OCI-LY1 (cell line): ENCODE results near the gene MAP4.

Source experiments
- EZH2 ChIP-seq: fragments of 200-600 bp; sonication (generic), shearing (Covaris generic); IDR thresholded peaks from 2 replicates; pipeline ENCODE4 v1.8.0; 2017; ENCODE audit warnings: borderline replicate concordance, mixed run types, mild to moderate bottlenecking, antibody characterized with exemption, low read length, moderate library complexity, mixed read lengths
- TF ChIP-seq, protein P1 (sequence below): fragments of 200-600 bp; sonication (generic), shearing (Covaris generic); IDR thresholded peaks from 2 replicates; pipeline ENCODE4 v1.5.1; 2017; ENCODE audit warnings: mild to moderate bottlenecking, antibody characterized with exemption, low read length, moderate library complexity, mixed read lengths

DNA sequence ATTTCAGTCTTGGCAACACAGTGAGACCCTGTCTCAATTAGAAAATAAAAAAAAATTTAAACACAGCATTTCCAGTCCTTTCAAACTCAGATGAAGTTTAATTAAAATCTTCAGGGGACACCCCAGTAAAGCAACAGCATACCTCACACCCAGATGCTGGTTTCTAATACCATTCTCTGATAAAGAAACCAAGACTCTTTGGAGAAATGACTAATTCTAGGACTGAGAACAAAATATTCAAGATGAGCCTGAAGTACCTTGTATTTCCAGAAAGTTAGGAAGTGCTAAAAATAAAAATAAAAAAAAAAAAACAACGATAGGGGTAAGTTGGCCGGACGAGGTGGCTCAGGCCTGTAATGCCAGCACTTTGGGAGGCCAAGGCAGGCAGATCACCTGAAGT, 14.0 kb upstream of the MAP4 start:
- TF ChIP-seq, protein P1, sequence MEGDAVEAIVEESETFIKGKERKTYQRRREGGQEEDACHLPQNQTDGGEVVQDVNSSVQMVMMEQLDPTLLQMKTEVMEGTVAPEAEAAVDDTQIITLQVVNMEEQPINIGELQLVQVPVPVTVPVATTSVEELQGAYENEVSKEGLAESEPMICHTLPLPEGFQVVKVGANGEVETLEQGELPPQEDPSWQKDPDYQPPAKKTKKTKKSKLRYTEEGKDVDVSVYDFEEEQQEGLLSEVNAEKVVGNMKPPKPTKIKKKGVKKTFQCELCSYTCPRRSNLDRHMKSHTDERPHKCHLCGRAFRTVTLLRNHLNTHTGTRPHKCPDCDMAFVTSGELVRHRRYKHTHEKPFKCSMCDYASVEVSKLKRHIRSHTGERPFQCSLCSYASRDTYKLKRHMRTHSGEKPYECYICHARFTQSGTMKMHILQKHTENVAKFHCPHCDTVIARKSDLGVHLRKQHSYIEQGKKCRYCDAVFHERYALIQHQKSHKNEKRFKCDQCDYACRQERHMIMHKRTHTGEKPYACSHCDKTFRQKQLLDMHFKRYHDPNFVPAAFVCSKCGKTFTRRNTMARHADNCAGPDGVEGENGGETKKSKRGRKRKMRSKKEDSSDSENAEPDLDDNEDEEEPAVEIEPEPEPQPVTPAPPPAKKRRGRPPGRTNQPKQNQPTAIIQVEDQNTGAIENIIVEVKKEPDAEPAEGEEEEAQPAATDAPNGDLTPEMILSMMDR, result no peak
- no peak for TF ChIP-seq EZH2
